ENCODE data around the gene ANKRD9. TPM values are rescaled to one million over a fixed set of nuclear protein-coding genes. Genes with fewer than 3 reads are reported as not detected.

The ANKRD9 gene
- total RNA-seq, 2 experiments from 2014 or later, result 15.0 to 16.9 TPM

- no peak for ATAC-seq
- no peak for DNase-seq
- POLR2A ChIA-PET, result no interaction called here
- H3K27ac Mint-ChIP-seq, result no peak overlapping the region
- no peak overlapping the region for H3K4me3 Mint-ChIP-seq
- CTCF ChIA-PET, result no interaction called here
- H3K9me3 Mint-ChIP-seq, result no peaks in the 10 kb centered on the region
- H3K27me3 Mint-ChIP-seq, result no peaks in the 10 kb centered on the region
- intact Hi-C loops (cut with micrococcal nuclease), result no loop called here
- H3K36me3 Mint-ChIP-seq (ENCODE audit: low read depth), result peaks cover 4% of the 10 kb centered on the region
- H3K4me1 Mint-ChIP-seq (ENCODE audit: low read depth), result peaks cover 5% of the 10 kb centered on the region
- TF ChIP-seq CTCF (IDR thresholded peaks at IDR 0.05), result no peak
These were observed 52.1 kb downstream of the ANKRD9 start for GRCh38 chr14:102457509-102457908.

- no peaks in the 10 kb centered on the region for H3K9me3 Mint-ChIP-seq
- intact Hi-C loops (cut with micrococcal nuclease), result no loop called here
- ATAC-seq, result no peak
- no peak for DNase-seq
- ChIA-PET CTCF (interaction anchor here (1.2 kb wide), 1 partner anchor 16 kb away, joined by 4 read pairs; no protein-coding TSS in a partner anchor), POLR2A (no interaction called here)
- H3K4me1 Mint-ChIP-seq (ENCODE audit: low read depth), result no peaks in the 10 kb centered on the region
- no peak overlapping the region for H3K27ac Mint-ChIP-seq
- H3K4me3 Mint-ChIP-seq, result no peak overlapping the region
- peaks cover 4% of the 10 kb centered on the region for H3K36me3 Mint-ChIP-seq (ENCODE audit: low read depth)
- no peaks in the 10 kb centered on the region for H3K27me3 Mint-ChIP-seq
- no peak for TF ChIP-seq CTCF (IDR thresholded peaks at IDR 0.05)
These were observed 54.9 kb downstream of the ANKRD9 start for GRCh38 chr14:102454711-102455110.

GRCh38 chr14:102452302-102452701 is 57.3 kb downstream of the ANKRD9 start:
- Mint-ChIP-seq H3K9me3 (no peaks in the 10 kb centered on the region), H3K27me3 (no peaks in the 10 kb centered on the region), H3K4me1 (ENCODE audit: low read depth) (no peaks in the 10 kb centered on the region), H3K36me3 (ENCODE audit: low read depth) (peaks cover 3% of the 10 kb centered on the region), H3K27ac (no peak overlapping the region), H3K4me3 (no peak overlapping the region)
- POLR2A ChIA-PET, result no interaction called here
- CTCF ChIA-PET, result interaction anchor here (1.4 to 4.7 kb wide), 2 partner anchors 15 to 64 kb away, joined by 5 to 26 read pairs; no protein-coding TSS in a partner anchor
- intact Hi-C loops (cut with micrococcal nuclease), result no loop called here
- DNase-seq, result no peak
- no peak for TF ChIP-seq CTCF (IDR thresholded peaks at IDR 0.05)
- ATAC-seq, result no peak

Small RNA genes lying within 50 kb of the gene (microRNA-seq; reads per million reads assigned to microRNA genes)
- not detected for gene MIR4309 (ENCODE audit: borderline microRNAs expressed, borderline replicate concordance)

Other genes starting within 250 kb of the ANKRD9 start
- gene MOK, start 204.6 kb downstream of the ANKRD9 start, total RNA-seq, result 1 to 10 TPM; 6.2 to 6.6 TPM
- gene ZNF839, start 190.0 kb downstream of the ANKRD9 start, total RNA-seq, result 10 to 100 TPM; 16.7 to 18.6 TPM
- 10 to 100 TPM; 47.8 to 52.2 TPM for gene CINP, start 146.9 kb downstream of the ANKRD9 start, total RNA-seq
- 1 to 10 TPM; 4.7 to 5.0 TPM for gene TECPR2, start 146.8 kb downstream of the ANKRD9 start, total RNA-seq
- 10 to 100 TPM; 16.1 to 16.2 TPM for gene RCOR1, start 82.9 kb upstream of the ANKRD9 start, total RNA-seq

All from activated CD8-positive, alpha-beta T cell treated with anti-CD3 and anti-CD28 coated beads for 36 hours (primary cell).